GM18873 (cell line): ENCODE results near the gene LIM2.

Source experiments
- ATAC-seq: cut with Tn5 transposase; IDR thresholded peaks from one replicate; pipeline ENCODE4 v1.9.1; 2021; ENCODE audit warnings: mild to moderate bottlenecking, moderate library complexity, moderate number of reproducible peaks; ENCODE audit not compliant: unreplicated experiment, low FRiP score

LIM2 gene

GRCh38 chr19:51341976-51342580 lies 45.7 kb downstream of the LIM2 start, which contains the start of gene VSIG10L:
Gene VSIG10L (minus strand): TSS chr19:51342139. CDS start chr19:51342124, 15 bp downstream.
- ATAC-seq: no peak

- ATAC-seq: no peak
Observed at GRCh38 chr19:51341066-51341465, 46.7 kb downstream of the LIM2 start.

- peak; percentile 26 for ATAC-seq
Observed at GRCh38 chr19:51339687-51340656, 47.8 kb downstream of the LIM2 start.

- peak; percentile 4 for ATAC-seq
Observed at GRCh38 chr19:51339313-51339686, 48.5 kb downstream of the LIM2 start.

GRCh38 chr19:51338563-51339312 lies 49.0 kb downstream of the LIM2 start:
- peak; percentile 40 for ATAC-seq

- no peak for ATAC-seq
Observed at GRCh38 chr19:51337861-51338562, 49.8 kb downstream of the LIM2 start.

GRCh38 chr19:51337141-51337860 lies 50.5 kb downstream of the LIM2 start:
- no peak for ATAC-seq

GRCh38 chr19:51333836-51334460 lies 53.8 kb downstream of the LIM2 start:
- no peak for ATAC-seq

- ATAC-seq: no peak
Observed at GRCh38 chr19:51331716-51332115, 56.1 kb downstream of the LIM2 start.

GRCh38 chr19:51331193-51331592 lies 56.6 kb downstream of the LIM2 start:
- no peak for ATAC-seq

- no peak for ATAC-seq
Observed at GRCh38 chr19:51330366-51330765, 57.4 kb downstream of the LIM2 start.
